Sigmoid colon (tissue), 4 donors: ENCODE measurements around the gene UBL3.

Experiments used
- POLR2A ChIP-seq, 2 donors: fragments of 450-650 bp; IDR thresholded peaks; one replicate each; pipeline ENCODE4 v1.6.1; 2016; ENCODE audit warnings: antibody characterized with exemption in 2 of 2, mild to moderate bottlenecking in 2 of 2, moderate library complexity in 2 of 2
- POLR2AphosphoS5 ChIP-seq, 4 donors: sonication (generic); formaldehyde crosslinking; IDR thresholded peaks; one replicate each; pipeline ENCODE4 v1.6.1; 2017; ENCODE audit warnings: antibody characterized with exemption in 4 of 4

DNA sequence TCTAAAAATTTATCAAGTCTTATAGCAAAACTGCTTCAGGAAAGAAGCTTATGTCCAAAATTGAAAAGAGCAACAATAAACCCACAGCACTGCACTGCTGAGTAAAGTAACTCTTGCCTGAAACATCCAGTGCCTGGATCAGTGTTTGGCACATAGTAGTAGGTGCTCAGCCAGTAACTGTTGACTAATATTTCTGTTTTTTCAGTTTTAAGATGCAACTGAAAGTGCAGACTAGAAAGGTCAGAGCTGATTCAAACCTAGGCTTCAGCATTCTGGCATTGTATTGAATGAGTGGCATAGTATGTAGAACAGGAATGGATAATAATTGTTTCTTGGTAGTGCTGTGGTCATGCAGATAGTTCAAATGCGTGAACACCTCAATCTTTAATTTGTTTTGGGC lies 67.6 kb downstream of the UBL3 start:
- TF ChIP-seq POLR2AphosphoS5 (IDR thresholded peaks at IDR 0.05) (no peak), POLR2A (IDR thresholded peaks at IDR 0.05) (no peak)
